Prostate gland (tissue), 2 donors: ENCODE data around the gene CORO6.

ENCODE experiments used
- POLR2A ChIP-seq: fragments of 450-650 bp; IDR thresholded peaks from one replicate; pipeline ENCODE4 v1.6.1; 2016; ENCODE audit warnings: antibody characterized with exemption, mild to moderate bottlenecking
- POLR2AphosphoS5 ChIP-seq: sonication (generic); formaldehyde crosslinking; IDR thresholded peaks from one replicate; pipeline ENCODE4 v1.6.1; 2017; ENCODE audit warnings: antibody characterized with exemption
- TF ChIP-seq, protein P1 (sequence below), 4 experiments: fragments of 200-600 bp in 2 of 4; fragments of 450-650 bp in 2 of 4; sonication (generic) in 2 of 4; IDR thresholded peaks; 1 replicate in 3 of 4; 2 replicates in 1 of 4; pipeline ENCODE4 v1.5.1; 2016 to 2019; ENCODE audit warnings: antibody characterized with exemption in 4 of 4, mild to moderate bottlenecking in 2 of 4, moderate library complexity in 2 of 4

DNA sequence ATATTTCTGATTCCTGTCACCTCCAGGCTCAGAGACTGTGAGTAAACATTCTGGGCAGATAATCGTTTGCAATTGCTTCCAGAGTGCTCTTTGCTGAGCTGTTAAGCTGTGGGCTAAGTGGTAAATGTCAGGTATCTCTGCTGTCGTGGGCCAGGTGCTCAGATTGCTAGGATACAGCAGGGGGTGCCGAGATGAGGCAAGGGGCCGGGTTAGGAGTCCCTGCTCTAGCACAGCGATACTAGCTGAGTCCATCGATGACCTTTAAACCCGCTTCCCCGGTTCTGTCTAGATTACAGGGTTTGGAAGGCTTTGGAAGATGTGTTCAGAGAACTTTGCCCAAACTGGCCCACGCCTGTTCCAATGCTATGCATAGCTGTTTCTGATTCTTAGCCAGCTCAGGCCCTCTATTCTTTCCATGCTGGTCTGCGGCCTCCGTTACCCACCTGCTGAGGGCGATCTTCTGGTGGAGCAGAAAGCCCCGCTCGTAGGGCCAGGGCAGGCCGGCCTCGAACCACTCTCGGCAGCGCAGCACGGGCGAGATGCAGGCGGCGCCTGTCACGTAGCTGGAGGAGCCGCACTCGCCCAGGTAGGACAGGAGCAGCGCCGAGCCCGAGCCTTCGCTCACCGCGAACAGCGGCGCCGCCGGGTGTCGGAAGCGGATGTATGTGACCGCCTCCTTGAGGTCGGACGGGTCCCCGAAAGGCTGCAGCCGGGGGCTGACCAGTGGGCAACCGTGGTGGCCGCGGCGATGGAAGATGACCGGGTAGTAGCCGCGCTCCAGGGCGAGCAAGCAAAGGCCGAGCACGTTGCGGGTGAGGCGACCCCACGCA is 56.9 kb downstream of the CORO6 start:
- TF ChIP-seq, protein P1, sequence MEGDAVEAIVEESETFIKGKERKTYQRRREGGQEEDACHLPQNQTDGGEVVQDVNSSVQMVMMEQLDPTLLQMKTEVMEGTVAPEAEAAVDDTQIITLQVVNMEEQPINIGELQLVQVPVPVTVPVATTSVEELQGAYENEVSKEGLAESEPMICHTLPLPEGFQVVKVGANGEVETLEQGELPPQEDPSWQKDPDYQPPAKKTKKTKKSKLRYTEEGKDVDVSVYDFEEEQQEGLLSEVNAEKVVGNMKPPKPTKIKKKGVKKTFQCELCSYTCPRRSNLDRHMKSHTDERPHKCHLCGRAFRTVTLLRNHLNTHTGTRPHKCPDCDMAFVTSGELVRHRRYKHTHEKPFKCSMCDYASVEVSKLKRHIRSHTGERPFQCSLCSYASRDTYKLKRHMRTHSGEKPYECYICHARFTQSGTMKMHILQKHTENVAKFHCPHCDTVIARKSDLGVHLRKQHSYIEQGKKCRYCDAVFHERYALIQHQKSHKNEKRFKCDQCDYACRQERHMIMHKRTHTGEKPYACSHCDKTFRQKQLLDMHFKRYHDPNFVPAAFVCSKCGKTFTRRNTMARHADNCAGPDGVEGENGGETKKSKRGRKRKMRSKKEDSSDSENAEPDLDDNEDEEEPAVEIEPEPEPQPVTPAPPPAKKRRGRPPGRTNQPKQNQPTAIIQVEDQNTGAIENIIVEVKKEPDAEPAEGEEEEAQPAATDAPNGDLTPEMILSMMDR (IDR thresholded peaks at IDR 0.05), result no peak
- TF ChIP-seq POLR2AphosphoS5, result no peak
- TF ChIP-seq POLR2A, result no peak
